Measurements from ENCODE around the gene WDR62.
"Not testable (repeated sequence)": the region's sequence is repeated elsewhere in the genome, so short reads cannot be mapped to it uniquely, and the experiment has no call there.

Gene WDR62

DNA sequence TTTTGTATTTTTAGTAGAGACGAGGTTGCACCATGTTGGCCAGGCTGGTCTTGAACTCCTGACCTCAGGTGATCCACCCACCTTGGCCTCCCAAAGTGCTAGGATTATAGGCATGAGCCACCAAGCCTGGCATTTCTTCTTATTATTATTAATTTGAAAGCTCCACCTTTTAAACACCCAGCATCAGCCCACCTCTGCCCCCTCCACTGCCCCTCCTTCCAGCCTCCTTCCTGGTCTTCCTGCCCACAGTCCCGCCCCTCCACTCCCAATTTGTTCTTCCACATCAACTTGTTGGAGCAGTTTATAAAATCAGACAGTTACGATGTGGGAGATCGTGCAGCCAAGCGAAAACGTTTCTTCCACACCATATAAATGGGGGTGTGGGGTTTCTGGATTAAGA is 14.2 kb upstream of the WDR62 start:
- no peak for DNase-seq (ENCODE audit: low read depth)

DNA sequence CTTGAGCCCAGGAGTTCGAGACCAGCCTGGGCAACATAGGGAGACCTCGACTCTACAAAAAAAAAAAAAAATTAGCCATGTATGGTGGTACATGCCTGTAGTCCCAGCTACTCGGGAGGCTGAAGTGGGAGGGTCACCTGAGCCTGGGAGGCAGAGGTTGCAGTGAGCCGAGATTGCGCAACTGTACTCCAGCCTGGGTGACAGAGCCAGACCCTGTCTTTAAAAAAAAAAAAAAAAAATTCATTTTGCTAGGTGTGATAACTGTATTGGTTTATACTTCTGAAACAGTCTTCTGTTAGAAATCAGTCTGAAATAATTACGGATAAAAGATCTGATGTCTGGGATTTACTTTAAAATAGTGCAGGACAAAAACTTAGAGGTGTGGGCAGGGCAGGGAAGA is 13.6 kb upstream of the WDR62 start:
- DNase-seq (ENCODE audit: low read depth): not testable (repeated sequence)

- no peak for DNase-seq (ENCODE audit: low read depth)
Observed at GRCh38 chr19:36041831-36042230, 12.9 kb upstream of the WDR62 start.

DNA sequence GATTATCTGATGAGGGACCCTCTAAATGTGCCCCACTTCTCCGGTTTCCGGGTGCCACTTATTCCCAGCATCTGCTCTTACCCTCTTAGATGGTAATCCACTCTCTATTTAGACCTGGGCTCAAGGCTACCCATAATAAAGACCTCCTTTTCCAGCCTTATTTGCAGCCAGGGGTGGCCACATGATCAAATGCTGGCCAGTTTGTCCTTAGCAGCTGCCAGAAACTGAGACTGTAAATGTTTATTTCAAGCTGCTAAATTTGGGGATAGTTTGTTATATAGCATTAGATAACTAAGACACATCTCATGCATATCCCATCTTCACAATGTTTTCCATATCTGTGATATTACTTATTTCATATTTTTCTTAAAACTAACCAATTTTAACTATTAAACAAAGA is 10.7 kb upstream of the WDR62 start:
- DNase-seq (ENCODE audit: low read depth): no peak

- no peak for DNase-seq (ENCODE audit: low read depth)
Observed at GRCh38 chr19:36046443-36047050, 8.2 kb upstream of the WDR62 start.

DNA sequence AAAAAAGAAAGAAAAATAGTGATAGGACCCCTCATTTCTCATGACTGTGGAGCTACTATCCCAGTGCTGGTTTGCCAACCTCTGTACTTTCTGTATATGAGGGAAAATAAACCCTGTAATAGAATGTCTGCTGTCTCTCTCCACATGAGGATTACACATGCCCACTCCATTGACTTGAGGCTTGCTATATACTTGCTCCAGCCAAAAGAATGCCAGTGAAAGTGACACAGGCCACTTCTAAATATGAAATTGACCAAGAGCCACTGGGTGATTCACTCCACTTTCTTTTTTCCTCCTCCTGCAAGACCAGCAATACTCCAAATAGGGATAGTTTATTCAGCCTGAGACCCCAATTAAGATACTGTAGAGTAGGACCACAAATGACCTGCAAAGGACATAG is 6.9 kb upstream of the WDR62 start:
- no peak for DNase-seq (ENCODE audit: low read depth)

- DNase-seq (ENCODE audit: low read depth): no peak
Observed at GRCh38 chr19:36049080-36049698, 5.5 kb upstream of the WDR62 start.

GRCh38 chr19:36051236-36051635 is 3.5 kb upstream of the WDR62 start:
- no peak for DNase-seq (ENCODE audit: low read depth)

DNA sequence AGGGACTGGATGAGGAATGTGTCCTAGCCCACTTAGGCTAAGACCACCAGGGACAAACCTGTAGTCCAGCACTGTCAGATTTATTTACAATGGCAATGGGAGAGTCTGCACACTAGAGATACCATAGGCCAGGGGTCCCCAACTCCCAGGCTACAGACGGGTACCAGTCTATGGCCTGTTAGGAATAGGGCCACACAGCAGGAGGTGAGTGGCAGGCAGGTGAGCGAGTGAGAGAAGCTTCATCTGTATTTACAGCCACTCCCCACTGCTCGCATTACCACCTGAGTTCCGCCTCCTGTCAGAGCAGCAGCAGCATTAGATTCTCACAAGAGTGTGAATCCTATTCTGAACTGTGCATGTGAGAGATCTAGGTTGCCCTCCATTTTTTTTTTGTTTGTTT is 3.1 kb upstream of the WDR62 start:
- no peak for DNase-seq (ENCODE audit: low read depth)

DNA sequence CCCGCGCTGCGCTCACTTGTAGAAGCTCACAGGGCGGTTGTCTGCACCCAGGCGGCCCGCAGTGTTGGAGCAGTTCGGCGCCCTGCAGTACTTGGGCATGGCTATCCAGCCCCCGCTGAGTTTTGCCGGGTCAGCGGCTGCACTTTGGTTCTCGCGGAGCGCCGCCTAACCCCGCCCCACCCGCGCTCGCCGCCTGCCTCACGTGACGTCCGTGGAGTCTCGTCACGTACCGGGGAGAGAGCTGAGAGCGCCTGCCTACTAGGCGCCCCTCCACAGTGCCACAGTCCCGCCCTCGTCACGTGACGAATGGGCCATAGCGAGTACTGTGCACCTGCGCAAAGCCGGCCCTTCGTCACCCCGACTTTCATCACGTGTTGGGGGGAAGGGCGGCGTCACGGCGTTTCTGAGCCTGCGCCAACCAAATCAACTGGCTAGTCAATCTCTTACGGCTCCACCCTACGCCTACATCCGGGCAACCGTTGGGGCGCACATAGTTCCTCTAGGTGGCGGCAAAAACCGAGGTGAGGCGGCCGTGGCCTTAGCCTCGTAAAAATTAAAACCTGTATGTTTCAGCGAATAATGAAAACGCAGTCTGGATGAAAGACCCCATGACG is 471 bp upstream of the WDR62 start, which contains the start of gene THAP8:
Gene THAP8, minus strand, starts transcription at position 167 of the 614 bp plus-strand sequence. Its CDS starts 68 bp downstream, at position 99.
- DNase-seq (ENCODE audit: low read depth): peak; percentile 100

DNA sequence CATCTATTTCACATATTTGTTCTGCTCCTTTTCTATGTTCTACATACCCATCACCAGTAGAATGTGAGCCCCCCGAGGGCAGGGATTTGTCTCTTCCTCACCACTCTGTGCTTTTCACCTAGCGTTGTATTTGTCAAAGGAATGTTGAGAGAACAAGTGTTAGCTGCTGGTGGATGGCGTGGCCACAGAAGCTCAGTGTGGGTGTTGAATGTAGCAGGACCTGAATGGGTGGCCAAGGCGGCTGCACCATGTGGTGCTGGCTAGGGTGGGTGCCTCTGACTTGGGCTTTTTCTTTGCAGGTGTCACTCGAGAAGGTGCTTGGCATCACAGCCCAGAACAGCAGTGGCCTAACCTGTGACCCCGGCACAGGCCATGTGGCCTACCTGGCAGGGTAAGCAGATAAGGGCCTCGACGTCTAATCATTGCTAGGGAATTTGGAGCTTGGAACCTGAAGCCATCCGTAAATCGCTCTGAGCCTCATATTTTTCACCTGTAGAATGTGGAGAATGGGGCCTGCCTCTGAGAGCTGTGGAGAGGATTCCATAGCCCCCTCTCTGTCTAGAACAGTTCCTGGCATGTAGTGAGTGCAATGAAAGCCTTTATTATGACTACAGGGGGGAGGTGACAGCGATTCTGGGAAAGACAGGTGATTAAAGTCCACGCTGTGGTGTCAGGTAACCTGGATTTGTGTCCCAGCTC is 3.9 kb downstream of the WDR62 start:
- DNase-seq (ENCODE audit: low read depth): no peak

- no peak for DNase-seq (ENCODE audit: low read depth)
Observed at GRCh38 chr19:36059180-36059910, 4.6 kb downstream of the WDR62 start.

DNA sequence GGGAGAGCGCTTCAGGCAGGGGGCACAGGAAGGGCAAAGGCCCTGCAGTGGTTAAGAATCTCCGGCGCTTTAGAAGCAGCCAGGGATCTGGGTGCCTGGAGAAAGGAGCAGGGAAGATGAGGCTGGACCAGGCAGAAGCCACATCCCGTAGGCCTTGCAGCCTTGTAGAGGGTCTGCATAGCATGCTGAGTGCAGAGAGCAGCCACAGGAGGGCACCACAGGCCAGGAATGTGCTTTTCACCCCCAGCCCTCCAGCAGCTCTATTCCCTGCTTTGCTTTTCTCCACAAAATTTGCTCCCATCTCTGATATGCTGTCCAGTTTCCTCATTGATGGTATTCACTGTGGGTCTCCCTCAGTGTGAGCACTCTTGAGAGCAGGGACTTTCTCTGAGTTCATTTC is 5.7 kb downstream of the WDR62 start:
- DNase-seq (ENCODE audit: low read depth): no peak

GRCh38 chr19:36061367-36061766 is 6.7 kb downstream of the WDR62 start:
- DNase-seq (ENCODE audit: low read depth): no peak

DNA sequence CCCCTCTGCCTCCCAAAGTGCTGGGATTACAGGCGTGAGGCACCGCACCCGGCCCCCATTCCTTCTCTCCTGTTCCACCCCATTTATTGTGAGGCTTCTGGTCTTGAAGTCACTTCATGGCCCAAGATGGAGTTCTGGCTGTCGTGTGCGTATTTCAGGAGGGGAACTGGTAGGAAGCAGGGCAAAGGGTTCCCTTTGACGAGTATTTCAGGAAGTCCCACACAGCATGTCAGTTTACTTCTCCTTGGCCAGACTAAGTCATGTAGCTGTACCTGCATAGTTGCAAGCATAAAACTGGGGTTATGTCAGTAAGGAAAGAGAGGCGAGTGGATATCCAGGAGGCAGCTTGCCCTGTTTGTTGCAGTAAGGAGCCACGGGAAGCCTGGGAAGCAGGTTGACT is 10.1 kb downstream of the WDR62 start:
- no peak for DNase-seq (ENCODE audit: low read depth)

- no peak for DNase-seq (ENCODE audit: low read depth)
Observed at GRCh38 chr19:36067681-36068080, 13.0 kb downstream of the WDR62 start.

DNA sequence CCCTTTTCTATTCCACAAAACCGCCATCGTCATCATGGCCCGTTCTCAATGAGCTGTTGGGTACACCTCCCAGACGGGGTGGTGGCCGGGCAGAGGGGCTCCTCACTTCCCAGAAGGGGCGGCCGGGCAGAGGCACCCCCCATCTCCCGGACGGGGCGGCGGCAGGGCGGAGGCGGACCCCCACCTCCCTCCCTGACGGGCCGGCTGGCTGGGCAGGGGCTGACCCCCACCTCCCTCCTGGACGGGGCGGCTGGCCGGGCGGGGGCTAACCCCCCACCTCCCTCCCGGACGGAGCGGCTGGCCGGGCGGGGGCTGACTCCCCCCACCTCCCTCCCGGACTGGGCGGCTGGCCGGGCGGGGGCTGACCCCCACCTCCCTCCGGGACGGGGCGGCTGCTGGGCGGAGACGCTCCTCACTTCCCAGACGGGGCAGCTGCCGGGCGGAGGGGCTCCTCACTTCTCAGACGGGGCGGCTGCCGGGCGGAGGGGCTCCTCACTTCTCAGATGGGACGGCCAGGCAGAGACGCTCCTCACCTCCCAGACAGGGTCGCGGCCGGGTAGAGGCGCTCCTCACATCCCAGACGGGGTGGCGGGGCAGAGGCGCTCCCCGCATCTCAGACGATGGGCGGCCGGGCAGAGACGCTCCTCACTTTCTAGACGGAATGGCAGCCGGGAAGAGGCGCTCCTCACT is 14.3 kb downstream of the WDR62 start:
- DNase-seq (ENCODE audit: low read depth): not testable (repeated sequence)

- DNase-seq (ENCODE audit: low read depth): no peak
Observed at GRCh38 chr19:36072081-36072480, 17.4 kb downstream of the WDR62 start.

DNA sequence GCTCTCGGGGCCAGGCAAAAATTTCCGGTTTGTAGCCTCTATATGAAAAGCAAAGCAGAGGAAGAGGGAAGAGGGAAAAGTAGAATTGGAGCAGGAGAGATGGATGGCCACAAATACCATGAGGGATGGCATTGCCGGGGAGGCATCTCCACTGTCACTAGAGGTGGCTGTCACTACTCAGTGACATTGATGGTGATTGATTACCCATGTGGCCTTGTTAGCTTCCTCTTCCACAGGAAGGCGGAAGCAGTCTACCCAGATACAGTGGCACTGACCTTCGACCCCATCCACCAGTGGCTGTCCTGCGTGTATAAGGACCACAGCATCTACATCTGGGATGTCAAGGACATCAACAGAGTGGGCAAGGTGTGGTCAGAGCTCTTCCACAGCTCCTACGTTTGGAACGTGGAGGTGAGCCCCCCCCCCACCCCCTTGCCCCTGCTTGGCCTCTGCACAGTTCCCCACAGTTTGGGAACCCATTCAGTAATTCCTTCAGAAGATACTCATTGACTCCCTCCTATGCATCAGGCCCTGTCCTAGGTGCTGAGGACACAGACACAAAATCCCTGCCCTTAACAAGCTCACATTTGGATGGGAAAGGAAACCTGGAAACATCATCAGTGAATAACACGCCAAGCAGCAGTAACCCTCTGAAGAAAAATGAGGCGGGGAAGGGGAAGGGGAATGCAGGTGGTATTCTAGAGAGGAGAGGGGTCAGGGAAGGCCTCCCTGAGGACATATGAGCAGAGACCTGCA is 18.6 kb downstream of the WDR62 start:
- DNase-seq (ENCODE audit: low read depth): no peak

DNA sequence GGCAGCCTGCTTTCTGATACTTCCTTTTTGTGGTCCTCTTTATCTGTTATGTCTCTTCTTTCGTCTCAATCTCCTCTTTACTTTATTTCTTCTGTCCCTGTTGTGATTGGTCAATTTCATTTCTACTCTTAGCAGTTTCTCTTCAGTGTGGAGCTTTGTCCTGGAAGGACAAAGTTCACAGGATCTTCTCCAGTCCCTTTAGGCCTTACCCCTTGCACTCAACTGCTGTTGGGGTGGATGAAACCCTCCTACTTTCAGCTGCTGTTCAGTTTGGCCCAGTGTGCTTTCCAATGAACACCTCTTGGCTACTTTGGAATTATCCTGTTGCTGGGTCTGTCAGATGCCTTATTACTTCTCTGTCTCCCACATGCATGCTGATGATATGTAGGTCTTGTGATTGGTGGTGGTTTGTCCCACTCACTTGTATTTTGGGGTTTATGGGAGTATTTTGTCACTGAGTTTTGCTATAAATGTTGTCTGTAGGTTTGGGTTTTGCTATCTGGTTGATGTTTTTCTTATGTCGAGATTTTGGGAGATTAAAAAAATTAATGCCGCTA is 24.8 kb downstream of the WDR62 start:
- DNase-seq (ENCODE audit: low read depth): no peak

DNA sequence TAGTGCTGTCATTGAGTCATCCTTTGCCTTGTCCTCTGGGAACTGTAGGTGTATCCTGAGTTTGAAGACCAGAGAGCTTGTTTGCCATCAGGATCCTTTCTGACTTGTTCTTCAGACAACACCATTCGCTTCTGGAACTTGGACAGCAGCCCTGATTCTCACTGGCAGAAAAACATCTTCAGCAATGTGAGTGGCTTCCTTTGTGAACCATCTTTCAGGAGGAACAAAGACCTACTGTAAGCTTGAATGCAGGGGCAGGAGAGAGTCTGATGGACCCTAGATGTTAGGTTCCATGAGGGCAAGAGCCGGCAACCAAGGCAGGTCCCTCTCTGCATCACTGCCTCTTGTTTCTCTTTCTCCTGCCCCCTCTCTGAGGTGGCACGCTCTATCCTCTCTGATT is 26.7 kb downstream of the WDR62 start:
- no peak for DNase-seq (ENCODE audit: low read depth)
